ENCODE measurements around the gene EFCAB6.

- TF ChIP-seq, protein P1, sequence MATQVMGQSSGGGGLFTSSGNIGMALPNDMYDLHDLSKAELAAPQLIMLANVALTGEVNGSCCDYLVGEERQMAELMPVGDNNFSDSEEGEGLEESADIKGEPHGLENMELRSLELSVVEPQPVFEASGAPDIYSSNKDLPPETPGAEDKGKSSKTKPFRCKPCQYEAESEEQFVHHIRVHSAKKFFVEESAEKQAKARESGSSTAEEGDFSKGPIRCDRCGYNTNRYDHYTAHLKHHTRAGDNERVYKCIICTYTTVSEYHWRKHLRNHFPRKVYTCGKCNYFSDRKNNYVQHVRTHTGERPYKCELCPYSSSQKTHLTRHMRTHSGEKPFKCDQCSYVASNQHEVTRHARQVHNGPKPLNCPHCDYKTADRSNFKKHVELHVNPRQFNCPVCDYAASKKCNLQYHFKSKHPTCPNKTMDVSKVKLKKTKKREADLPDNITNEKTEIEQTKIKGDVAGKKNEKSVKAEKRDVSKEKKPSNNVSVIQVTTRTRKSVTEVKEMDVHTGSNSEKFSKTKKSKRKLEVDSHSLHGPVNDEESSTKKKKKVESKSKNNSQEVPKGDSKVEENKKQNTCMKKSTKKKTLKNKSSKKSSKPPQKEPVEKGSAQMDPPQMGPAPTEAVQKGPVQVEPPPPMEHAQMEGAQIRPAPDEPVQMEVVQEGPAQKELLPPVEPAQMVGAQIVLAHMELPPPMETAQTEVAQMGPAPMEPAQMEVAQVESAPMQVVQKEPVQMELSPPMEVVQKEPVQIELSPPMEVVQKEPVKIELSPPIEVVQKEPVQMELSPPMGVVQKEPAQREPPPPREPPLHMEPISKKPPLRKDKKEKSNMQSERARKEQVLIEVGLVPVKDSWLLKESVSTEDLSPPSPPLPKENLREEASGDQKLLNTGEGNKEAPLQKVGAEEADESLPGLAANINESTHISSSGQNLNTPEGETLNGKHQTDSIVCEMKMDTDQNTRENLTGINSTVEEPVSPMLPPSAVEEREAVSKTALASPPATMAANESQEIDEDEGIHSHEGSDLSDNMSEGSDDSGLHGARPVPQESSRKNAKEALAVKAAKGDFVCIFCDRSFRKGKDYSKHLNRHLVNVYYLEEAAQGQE (IDR thresholded peaks at IDR 0.05; ENCODE audit: low read depth, low read length) = no peak
- TF ChIP-seq, protein P2, sequence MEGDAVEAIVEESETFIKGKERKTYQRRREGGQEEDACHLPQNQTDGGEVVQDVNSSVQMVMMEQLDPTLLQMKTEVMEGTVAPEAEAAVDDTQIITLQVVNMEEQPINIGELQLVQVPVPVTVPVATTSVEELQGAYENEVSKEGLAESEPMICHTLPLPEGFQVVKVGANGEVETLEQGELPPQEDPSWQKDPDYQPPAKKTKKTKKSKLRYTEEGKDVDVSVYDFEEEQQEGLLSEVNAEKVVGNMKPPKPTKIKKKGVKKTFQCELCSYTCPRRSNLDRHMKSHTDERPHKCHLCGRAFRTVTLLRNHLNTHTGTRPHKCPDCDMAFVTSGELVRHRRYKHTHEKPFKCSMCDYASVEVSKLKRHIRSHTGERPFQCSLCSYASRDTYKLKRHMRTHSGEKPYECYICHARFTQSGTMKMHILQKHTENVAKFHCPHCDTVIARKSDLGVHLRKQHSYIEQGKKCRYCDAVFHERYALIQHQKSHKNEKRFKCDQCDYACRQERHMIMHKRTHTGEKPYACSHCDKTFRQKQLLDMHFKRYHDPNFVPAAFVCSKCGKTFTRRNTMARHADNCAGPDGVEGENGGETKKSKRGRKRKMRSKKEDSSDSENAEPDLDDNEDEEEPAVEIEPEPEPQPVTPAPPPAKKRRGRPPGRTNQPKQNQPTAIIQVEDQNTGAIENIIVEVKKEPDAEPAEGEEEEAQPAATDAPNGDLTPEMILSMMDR (IDR thresholded peaks at IDR 0.05 in 2 of 3, conservative IDR thresholded peaks at IDR 0.05 in 1 of 3; ENCODE audit: control insufficient read depth in 2 of 3, extremely low read depth in 1 of 3, insufficient read depth in 1 of 3, low read depth in 3 of 3, low read length in 3 of 3) = no peak
- TF ChIP-seq POLR2AphosphoS5 (IDR thresholded peaks at IDR 0.05; ENCODE audit: low read length) (no peak), STAT1 (conservative IDR thresholded peaks at IDR 0.05) (no peak), ATF7 (IDR thresholded peaks at IDR 0.05; ENCODE audit: low read depth) (no peak)
Observed at GRCh38 chr22:43483669-43484068, 328.4 kb downstream of the EFCAB6 start.

Measured in GM12878 (cell line).